ENCODE data around the gene AAGAB.

Gene AAGAB

DNA sequence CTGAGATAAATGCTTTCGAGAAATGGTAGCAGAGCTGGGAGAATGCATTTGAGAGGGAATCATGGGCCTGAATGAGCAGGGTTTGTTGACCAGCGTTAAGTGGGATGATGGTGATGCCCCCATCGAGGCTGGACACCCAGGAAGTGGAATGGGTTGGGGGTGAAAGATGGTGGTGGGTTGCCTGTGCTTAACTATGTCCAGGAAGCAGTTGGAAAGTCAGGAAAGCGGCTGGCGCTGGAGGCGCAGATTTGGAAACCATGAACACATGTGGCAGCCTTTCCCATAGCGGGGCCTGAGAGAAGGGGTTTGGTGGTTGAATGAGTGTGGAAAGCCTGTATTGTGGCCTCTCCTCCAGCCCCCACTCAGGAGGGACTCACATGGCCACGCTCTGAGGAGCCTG, 80.7 kb downstream of the AAGAB start:
- TF ChIP-seq, protein P1, sequence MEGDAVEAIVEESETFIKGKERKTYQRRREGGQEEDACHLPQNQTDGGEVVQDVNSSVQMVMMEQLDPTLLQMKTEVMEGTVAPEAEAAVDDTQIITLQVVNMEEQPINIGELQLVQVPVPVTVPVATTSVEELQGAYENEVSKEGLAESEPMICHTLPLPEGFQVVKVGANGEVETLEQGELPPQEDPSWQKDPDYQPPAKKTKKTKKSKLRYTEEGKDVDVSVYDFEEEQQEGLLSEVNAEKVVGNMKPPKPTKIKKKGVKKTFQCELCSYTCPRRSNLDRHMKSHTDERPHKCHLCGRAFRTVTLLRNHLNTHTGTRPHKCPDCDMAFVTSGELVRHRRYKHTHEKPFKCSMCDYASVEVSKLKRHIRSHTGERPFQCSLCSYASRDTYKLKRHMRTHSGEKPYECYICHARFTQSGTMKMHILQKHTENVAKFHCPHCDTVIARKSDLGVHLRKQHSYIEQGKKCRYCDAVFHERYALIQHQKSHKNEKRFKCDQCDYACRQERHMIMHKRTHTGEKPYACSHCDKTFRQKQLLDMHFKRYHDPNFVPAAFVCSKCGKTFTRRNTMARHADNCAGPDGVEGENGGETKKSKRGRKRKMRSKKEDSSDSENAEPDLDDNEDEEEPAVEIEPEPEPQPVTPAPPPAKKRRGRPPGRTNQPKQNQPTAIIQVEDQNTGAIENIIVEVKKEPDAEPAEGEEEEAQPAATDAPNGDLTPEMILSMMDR (IDR thresholded peaks at IDR 0.05; ENCODE audit: low read depth, low read length, missing control alignments) = no peak
- no peak overlapping the region for H3K4me3 ChIP-seq (ENCODE audit: low read depth, low read length)
- DNase-seq (ENCODE audit: low read depth) = no peak

DNA sequence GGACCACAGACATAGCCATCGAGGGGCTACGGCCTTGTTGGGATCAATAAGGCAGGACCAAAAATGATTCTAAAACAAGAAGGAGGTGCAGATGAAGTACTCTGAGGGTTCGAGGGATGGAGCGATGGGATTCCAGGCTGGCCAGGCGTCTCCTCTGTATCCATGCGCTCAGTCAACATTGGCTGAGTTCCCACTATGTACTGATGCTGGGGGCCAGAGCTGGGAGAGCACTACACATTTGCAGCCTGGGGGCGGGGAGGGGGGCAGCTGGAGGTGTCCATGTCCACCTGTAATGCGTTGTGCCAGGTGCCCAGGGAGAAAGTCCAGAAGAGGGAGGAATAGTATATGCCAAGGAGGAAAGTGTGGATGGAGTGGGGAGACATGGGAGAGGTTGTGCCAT, 81.5 kb downstream of the AAGAB start:
- no peak for DNase-seq (ENCODE audit: low read depth)
- no peak overlapping the region for H3K4me3 ChIP-seq (ENCODE audit: low read depth, low read length)
- TF ChIP-seq, protein P1 (IDR thresholded peaks at IDR 0.05; ENCODE audit: low read depth, low read length, missing control alignments) = no peak

DNA sequence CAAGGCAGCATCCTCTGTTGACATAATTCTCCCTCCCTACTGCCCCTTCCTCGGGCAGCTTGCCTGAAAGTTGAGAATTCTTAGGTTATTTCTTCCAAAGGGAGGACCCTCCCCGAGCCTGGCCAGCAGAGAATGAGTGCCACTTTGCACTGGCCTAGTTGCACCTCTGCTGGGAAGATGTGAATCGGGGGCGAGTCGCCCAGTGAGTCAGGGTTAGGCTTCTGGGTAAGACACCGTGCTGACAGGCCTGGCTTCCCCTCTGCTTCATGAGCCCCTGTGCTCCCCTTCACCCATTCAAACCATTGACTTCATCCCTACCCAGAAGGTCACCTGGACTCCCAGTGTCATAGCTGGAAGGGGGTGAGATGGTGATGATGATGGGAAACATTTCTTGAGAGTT, 82.3 kb downstream of the AAGAB start:
- no peak for DNase-seq (ENCODE audit: low read depth)
- H3K4me3 ChIP-seq (ENCODE audit: low read depth, low read length) = no peak overlapping the region
- TF ChIP-seq, protein P1 (IDR thresholded peaks at IDR 0.05; ENCODE audit: low read depth, low read length, missing control alignments) = no peak

DNA sequence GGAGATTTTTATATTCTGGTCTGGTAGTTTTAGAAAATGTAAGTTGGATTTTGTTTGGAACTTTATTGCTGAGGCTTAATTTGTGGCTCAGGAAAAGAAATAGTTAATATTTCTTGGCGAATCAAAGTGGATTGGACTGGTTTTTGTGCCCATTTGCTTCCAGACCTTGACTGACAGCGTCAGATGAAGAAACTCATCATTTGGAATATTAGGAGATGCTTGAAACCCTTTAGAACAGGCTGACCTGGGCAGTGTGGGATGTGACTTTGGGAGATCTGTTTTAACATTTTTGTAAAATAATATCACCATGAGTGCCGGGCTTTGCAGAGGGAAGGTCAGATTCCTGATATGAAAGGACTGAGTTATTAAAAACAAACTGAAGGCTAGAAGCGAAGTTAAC, 83.0 kb downstream of the AAGAB start:
- TF ChIP-seq, protein P1 (IDR thresholded peaks at IDR 0.05; ENCODE audit: low read depth, low read length, missing control alignments) = no peak
- DNase-seq (ENCODE audit: low read depth) = no peak
- no peak overlapping the region for H3K4me3 ChIP-seq (ENCODE audit: low read depth, low read length)

DNA sequence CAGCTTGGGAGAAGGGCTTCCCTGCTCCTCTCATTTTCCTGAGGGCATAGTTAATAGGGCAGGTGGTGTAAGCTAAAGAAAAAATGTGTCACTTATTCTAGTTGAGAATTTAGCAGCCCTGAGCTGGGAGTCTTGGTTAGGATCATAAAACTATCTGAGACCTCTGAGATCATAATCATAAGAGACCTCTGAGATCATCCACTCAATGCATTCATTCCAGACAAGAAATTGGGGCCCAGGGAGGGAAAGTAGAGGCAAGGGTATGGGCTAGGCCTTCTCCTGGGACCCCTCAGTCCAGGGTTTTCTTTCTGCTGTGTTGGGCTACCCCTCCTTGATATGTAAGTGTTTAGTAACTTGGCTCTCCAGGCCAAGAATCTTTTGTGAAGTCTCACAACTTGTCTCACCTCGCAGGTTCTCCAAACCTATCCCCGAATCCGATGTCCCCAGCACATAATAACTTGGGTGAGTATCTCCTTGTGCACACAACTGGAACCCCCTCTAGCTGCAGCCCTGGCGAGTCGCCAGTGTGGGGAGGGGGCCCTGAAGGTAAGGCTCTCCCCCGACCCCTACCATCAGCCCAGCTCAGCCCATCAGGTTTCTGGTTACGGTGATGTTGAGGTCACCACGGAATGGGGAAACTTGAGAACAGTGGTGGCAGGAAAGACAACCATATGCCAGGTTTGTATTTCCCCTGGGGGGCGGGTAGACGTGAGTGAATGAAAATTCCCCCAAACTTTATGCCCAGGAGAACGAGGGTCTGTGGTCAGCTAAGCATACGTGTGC, 84.1 kb downstream of the AAGAB start:
- TF ChIP-seq, protein P1 (IDR thresholded peaks at IDR 0.05; ENCODE audit: low read depth, low read length, missing control alignments) = no peak
- H3K4me3 ChIP-seq (ENCODE audit: low read depth, low read length) = no peak overlapping the region
- no peak for DNase-seq (ENCODE audit: low read depth)

DNA sequence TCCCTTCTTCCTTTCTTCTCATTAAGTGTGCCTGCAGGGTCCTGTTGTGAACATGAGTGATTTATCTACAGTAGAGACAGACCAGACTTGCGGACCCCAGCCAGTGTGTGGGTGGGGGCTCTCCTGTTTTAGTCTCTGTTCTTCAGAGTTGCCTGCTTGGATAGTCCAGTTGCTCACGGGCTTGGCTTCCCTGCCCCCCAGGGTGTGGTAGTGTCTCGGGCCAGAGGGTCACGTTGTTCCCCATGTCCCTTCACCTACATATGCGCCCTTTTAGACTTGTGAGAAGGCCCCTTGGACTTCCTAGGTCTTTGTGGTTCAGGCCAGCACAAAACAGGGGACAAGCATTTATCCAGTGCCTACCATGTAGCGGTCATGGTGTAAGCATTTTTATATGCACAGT, 85.8 kb downstream of the AAGAB start:
- H3K4me3 ChIP-seq (ENCODE audit: low read depth, low read length) = no peak overlapping the region
- TF ChIP-seq, protein P1 (IDR thresholded peaks at IDR 0.05; ENCODE audit: low read depth, low read length, missing control alignments) = no peak
- DNase-seq (ENCODE audit: low read depth) = no peak

DNA sequence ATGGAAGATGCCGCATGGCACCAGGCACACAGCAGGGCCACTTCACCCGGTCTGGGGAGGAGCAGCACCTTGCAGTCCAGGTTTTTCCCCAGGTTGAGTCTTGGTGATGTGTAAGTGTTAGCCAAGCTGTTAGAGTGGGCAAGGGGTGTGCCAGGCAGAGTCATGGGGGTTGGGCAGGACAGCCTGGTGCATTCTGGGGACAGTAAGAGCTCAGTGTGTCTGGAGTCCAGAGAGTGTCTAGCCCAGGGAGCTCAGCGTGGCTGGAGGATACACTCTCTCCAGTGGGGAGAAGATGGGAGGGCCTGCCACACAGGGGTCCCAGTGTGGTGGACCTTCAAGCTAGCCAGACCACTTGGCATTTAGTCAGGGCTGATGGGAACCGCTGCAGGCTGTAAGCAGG, 87.4 kb downstream of the AAGAB start:
- no peak for DNase-seq (ENCODE audit: low read depth)
- no peak overlapping the region for H3K4me3 ChIP-seq (ENCODE audit: low read depth, low read length)
- TF ChIP-seq, protein P1 (IDR thresholded peaks at IDR 0.05; ENCODE audit: low read depth, low read length, missing control alignments) = no peak
